Measurements from ENCODE around the gene SLC6A18. TPM values are rescaled to one million over a fixed set of nuclear protein-coding genes. Genes with fewer than 3 reads are reported as not detected.
"Not testable (repeated sequence)": the region's sequence is repeated elsewhere in the genome, so short reads cannot be mapped to it uniquely, and the experiment has no call there.

SLC6A18 gene
- total RNA-seq, 1 experiment from 2014 or later = not detected

GRCh38 chr5:1289559-1289958 lies 64.4 kb downstream of the SLC6A18 start:
- H3K9me2 ChIP-seq (replicated peaks; ENCODE audit: insufficient read depth, low read length); H2AFZ ChIP-seq (ENCODE audit: low read length); H3K27me3 ChIP-seq (ENCODE audit: low read length); H3K9ac ChIP-seq (ENCODE audit: low read length); H4K20me1 ChIP-seq (ENCODE audit: insufficient read depth, low read depth, low read length); H3K27ac ChIP-seq (ENCODE audit: low read length); H3K9me3 ChIP-seq (ENCODE audit: low read length); H3K4me2 ChIP-seq (ENCODE audit: low read depth, low read length, poor library complexity, severe bottlenecking); DNase-seq; H3K36me3 ChIP-seq (ENCODE audit: insufficient read depth, low read length); H3K4me1 ChIP-seq (ENCODE audit: low read length); H3K4me3 ChIP-seq (ENCODE audit: low read length): not testable (repeated sequence)
- H3K79me2 ChIP-seq (ENCODE audit: low read length) = peaks cover 29% of the 10 kb centered on the region

- not testable (repeated sequence) for H3K9me2 ChIP-seq (replicated peaks; ENCODE audit: insufficient read depth, low read length); H2AFZ ChIP-seq (ENCODE audit: low read length); H3K4me2 ChIP-seq (ENCODE audit: low read depth, low read length, poor library complexity, severe bottlenecking); H3K9me3 ChIP-seq (ENCODE audit: low read length); H3K4me3 ChIP-seq (ENCODE audit: low read length); H3K27me3 ChIP-seq (ENCODE audit: low read length); H3K9ac ChIP-seq (ENCODE audit: low read length); H3K36me3 ChIP-seq (ENCODE audit: insufficient read depth, low read length); DNase-seq; H3K27ac ChIP-seq (ENCODE audit: low read length); H4K20me1 ChIP-seq (ENCODE audit: insufficient read depth, low read depth, low read length)
- Histone ChIP-seq H3K4me1 (ENCODE audit: low read length) (peaks cover 19% of the 10 kb centered on the region), H3K79me2 (ENCODE audit: low read length) (peaks cover 27% of the 10 kb centered on the region)
These were observed 65.8 kb downstream of the SLC6A18 start for GRCh38 chr5:1290956-1291355.

GRCh38 chr5:1291611-1292080 lies 66.5 kb downstream of the SLC6A18 start:
- H3K36me3 ChIP-seq (ENCODE audit: insufficient read depth, low read length) = no peaks in the 10 kb centered on the region
- H3K4me3 ChIP-seq (ENCODE audit: low read length) = no peak overlapping the region
- H3K9ac ChIP-seq (ENCODE audit: low read length) = no peak overlapping the region
- H3K9me3 ChIP-seq (ENCODE audit: low read length) = no peaks in the 10 kb centered on the region
- no peak overlapping the region for H3K4me2 ChIP-seq (ENCODE audit: low read depth, low read length, poor library complexity, severe bottlenecking)
- no peak for DNase-seq
- no peak overlapping the region for H2AFZ ChIP-seq (ENCODE audit: low read length)
- no peaks in the 10 kb centered on the region for H3K9me2 ChIP-seq (replicated peaks; ENCODE audit: insufficient read depth, low read length)
- no peaks in the 10 kb centered on the region for H4K20me1 ChIP-seq (ENCODE audit: insufficient read depth, low read depth, low read length)
- H3K79me2 ChIP-seq (ENCODE audit: low read length) = peaks cover 23% of the 10 kb centered on the region
- H3K4me1 ChIP-seq (ENCODE audit: low read length) = peaks cover 19% of the 10 kb centered on the region
- no peaks in the 10 kb centered on the region for H3K27me3 ChIP-seq (ENCODE audit: low read length)
- H3K27ac ChIP-seq (ENCODE audit: low read length) = no peak overlapping the region

GRCh38 chr5:1292139-1292538 lies 67.0 kb downstream of the SLC6A18 start:
- peaks cover 18% of the 10 kb centered on the region for H3K79me2 ChIP-seq (ENCODE audit: low read length)
- no peaks in the 10 kb centered on the region for H3K9me2 ChIP-seq (replicated peaks; ENCODE audit: insufficient read depth, low read length)
- H3K9ac ChIP-seq (ENCODE audit: low read length) = no peak overlapping the region
- H3K4me2 ChIP-seq (ENCODE audit: low read depth, low read length, poor library complexity, severe bottlenecking) = no peak overlapping the region
- no peak overlapping the region for H3K27ac ChIP-seq (ENCODE audit: low read length)
- H3K9me3 ChIP-seq (ENCODE audit: low read length) = no peaks in the 10 kb centered on the region
- H3K4me1 ChIP-seq (ENCODE audit: low read length) = peaks cover 22% of the 10 kb centered on the region
- no peak overlapping the region for H2AFZ ChIP-seq (ENCODE audit: low read length)
- H3K36me3 ChIP-seq (ENCODE audit: insufficient read depth, low read length) = no peaks in the 10 kb centered on the region
- no peak overlapping the region for H3K4me3 ChIP-seq (ENCODE audit: low read length)
- no peaks in the 10 kb centered on the region for H4K20me1 ChIP-seq (ENCODE audit: insufficient read depth, low read depth, low read length)
- no peaks in the 10 kb centered on the region for H3K27me3 ChIP-seq (ENCODE audit: low read length)
- no peak for DNase-seq

GRCh38 chr5:1292846-1293415 lies 67.8 kb downstream of the SLC6A18 start:
- Histone ChIP-seq H3K36me3 (ENCODE audit: insufficient read depth, low read length) (no peaks in the 10 kb centered on the region), H3K4me1 (ENCODE audit: low read length) (peaks cover 26% of the 10 kb centered on the region), H3K9ac (ENCODE audit: low read length) (no peak overlapping the region), H3K9me2 (replicated peaks; ENCODE audit: insufficient read depth, low read length) (no peaks in the 10 kb centered on the region), H2AFZ (ENCODE audit: low read length) (no peak overlapping the region), H3K27me3 (ENCODE audit: low read length) (no peaks in the 10 kb centered on the region), H3K27ac (ENCODE audit: low read length) (no peak overlapping the region), H3K4me2 (ENCODE audit: low read depth, low read length, poor library complexity, severe bottlenecking) (no peak overlapping the region), H4K20me1 (ENCODE audit: insufficient read depth, low read depth, low read length) (no peaks in the 10 kb centered on the region), H3K9me3 (ENCODE audit: low read length) (no peaks in the 10 kb centered on the region), H3K4me3 (ENCODE audit: low read length) (no peak overlapping the region), H3K79me2 (ENCODE audit: low read length) (peaks cover 16% of the 10 kb centered on the region)
- no peak for DNase-seq

- H3K4me2 ChIP-seq (ENCODE audit: low read depth, low read length, poor library complexity, severe bottlenecking) = peak overlapping the region; percentile 89
- H3K4me1 ChIP-seq (ENCODE audit: low read length) = peaks cover 26% of the 10 kb centered on the region
- H3K9me2 ChIP-seq (replicated peaks; ENCODE audit: insufficient read depth, low read length) = no peaks in the 10 kb centered on the region
- H3K27ac ChIP-seq (ENCODE audit: low read length) = no peak overlapping the region
- H3K27me3 ChIP-seq (ENCODE audit: low read length) = no peaks in the 10 kb centered on the region
- H3K36me3 ChIP-seq (ENCODE audit: insufficient read depth, low read length) = no peaks in the 10 kb centered on the region
- no peak for DNase-seq
- H2AFZ ChIP-seq (ENCODE audit: low read length) = no peak overlapping the region
- H4K20me1 ChIP-seq (ENCODE audit: insufficient read depth, low read depth, low read length) = no peaks in the 10 kb centered on the region
- H3K9ac ChIP-seq (ENCODE audit: low read length) = peak overlapping the region; percentile 72; the same call in 1 of the 2 replicates
- peaks cover 16% of the 10 kb centered on the region for H3K79me2 ChIP-seq (ENCODE audit: low read length)
- no peaks in the 10 kb centered on the region for H3K9me3 ChIP-seq (ENCODE audit: low read length)
- peak overlapping the region; percentile 67 for H3K4me3 ChIP-seq (ENCODE audit: low read length)
These were observed 68.4 kb downstream of the SLC6A18 start for GRCh38 chr5:1293416-1294205.

- no peak overlapping the region for H3K27ac ChIP-seq (ENCODE audit: low read length)
- H3K4me3 ChIP-seq (ENCODE audit: low read length) = peak overlapping the region; percentile 67
- H3K4me2 ChIP-seq (ENCODE audit: low read depth, low read length, poor library complexity, severe bottlenecking) = peak overlapping the region; percentile 89
These were observed 69.1 kb downstream of the SLC6A18 start for GRCh38 chr5:1294206-1294834.

More at GRCh38 chr5:1294206-1294834, 69.1 kb downstream of the SLC6A18 start:
- H4K20me1 ChIP-seq (ENCODE audit: insufficient read depth, low read depth, low read length) = no peaks in the 10 kb centered on the region
- H2AFZ ChIP-seq (ENCODE audit: low read length) = peak overlapping the region; percentile 86; the same call in 1 of the 2 replicates
- no peaks in the 10 kb centered on the region for H3K9me3 ChIP-seq (ENCODE audit: low read length)
- H3K9ac ChIP-seq (ENCODE audit: low read length) = peak overlapping the region; percentile 72
- peaks cover 26% of the 10 kb centered on the region for H3K4me1 ChIP-seq (ENCODE audit: low read length)
- no peaks in the 10 kb centered on the region for H3K9me2 ChIP-seq (replicated peaks; ENCODE audit: insufficient read depth, low read length)
- H3K79me2 ChIP-seq (ENCODE audit: low read length) = peaks cover 16% of the 10 kb centered on the region
- H3K36me3 ChIP-seq (ENCODE audit: insufficient read depth, low read length) = no peaks in the 10 kb centered on the region
- DNase-seq = no peak
- no peaks in the 10 kb centered on the region for H3K27me3 ChIP-seq (ENCODE audit: low read length)

All from Karpas-422 (cell line).